HuH-7.5 (cell line): ENCODE results near the gene SAT2.
"Not testable (repeated sequence)": the region's sequence is repeated elsewhere in the genome, so short reads cannot be mapped to it uniquely, and the experiment has no call there.

ENCODE experiments used
- DNase-seq: peaks from one replicate; pipeline ENCODE4 v3.0.0; 2011; ENCODE audit warnings: low spot score

The SAT2 gene

GRCh38 chr17:7627250-7628121 lies at the start of gene SAT2:
Gene SAT2 (minus strand): TSS chr17:7627821. CDS start chr17:7627635, 186 bp downstream.
- DNase-seq = peak; percentile 84

- DNase-seq = no peak
These were observed 48.9 kb upstream of the SAT2 start for GRCh38 chr17:7676533-7676932.

GRCh38 chr17:7674934-7675333 lies 47.3 kb upstream of the SAT2 start:
- no peak for DNase-seq

- DNase-seq = no peak
These were observed 45.6 kb upstream of the SAT2 start for GRCh38 chr17:7673239-7673638.

GRCh38 chr17:7668482-7668881 lies 40.9 kb upstream of the SAT2 start:
- DNase-seq = no peak

- no peak for DNase-seq
These were observed 40.2 kb upstream of the SAT2 start for GRCh38 chr17:7667656-7668406.

GRCh38 chr17:7656958-7657609 lies 29.5 kb upstream of the SAT2 start:
- DNase-seq = no peak

GRCh38 chr17:7655541-7655840 lies 27.9 kb upstream of the SAT2 start:
- DNase-seq = no peak

GRCh38 chr17:7654832-7655540 lies 27.4 kb upstream of the SAT2 start:
- DNase-seq = no peak

GRCh38 chr17:7652388-7653356 lies 25.1 kb upstream of the SAT2 start:
- no peak for DNase-seq

- no peak for DNase-seq
These were observed 24.2 kb upstream of the SAT2 start for GRCh38 chr17:7651665-7652387.

- no peak for DNase-seq
These were observed 23.6 kb upstream of the SAT2 start for GRCh38 chr17:7651097-7651664.

GRCh38 chr17:7650509-7651096 lies 23.0 kb upstream of the SAT2 start, which contains the start of gene ATP1B2:
Gene ATP1B2 (plus strand): TSS chr17:7650926. CDS start chr17:7651519, 593 bp downstream.
- DNase-seq = peak; percentile 83

GRCh38 chr17:7647018-7647417 lies 19.4 kb upstream of the SAT2 start:
- no peak for DNase-seq

GRCh38 chr17:7646457-7646856 lies 18.8 kb upstream of the SAT2 start:
- no peak for DNase-seq

- no peak for DNase-seq
These were observed 17.2 kb upstream of the SAT2 start for GRCh38 chr17:7644775-7645174.

- DNase-seq = not testable (repeated sequence)
These were observed 14.0 kb upstream of the SAT2 start for GRCh38 chr17:7641635-7642034.

- DNase-seq = no peak
These were observed 13.2 kb upstream of the SAT2 start for GRCh38 chr17:7640783-7641182.

GRCh38 chr17:7636163-7636562 lies 8.5 kb upstream of the SAT2 start:
- DNase-seq = no peak

- DNase-seq = no peak
These were observed 6.8 kb upstream of the SAT2 start for GRCh38 chr17:7634384-7634783.
